ENCODE data around the gene QRICH2.

Gene QRICH2

GRCh38 chr17:76243826-76244679, 64.0 kb downstream of the QRICH2 start:
- Histone ChIP-seq H3K27ac (ENCODE audit: low read depth, low read length, severe bottlenecking) (no peak overlapping the region), H3K4me1 (ENCODE audit: control insufficient read depth, insufficient read depth, low read length, poor library complexity, severe bottlenecking) (no peaks in the 10 kb centered on the region), H3K36me3 (ENCODE audit: control insufficient read depth, insufficient read depth, low read length) (no peaks in the 10 kb centered on the region), H3K9me3 (ENCODE audit: control insufficient read depth, low read length) (no peaks in the 10 kb centered on the region), H3K4me3 (ENCODE audit: extremely low read depth, insufficient read depth, low read length, poor library complexity, severe bottlenecking) (no peak overlapping the region)
- 89 to 96% methylated on average over 10 to 11 of the region's 12 CpGs for WGBS, 2 experiments (ENCODE audit: insufficient coverage in 2 of 2)

- H3K4me1 ChIP-seq (ENCODE audit: control insufficient read depth, insufficient read depth, low read length, poor library complexity, severe bottlenecking) = no peaks in the 10 kb centered on the region
- H3K36me3 ChIP-seq (ENCODE audit: control insufficient read depth, insufficient read depth, low read length) = no peaks in the 10 kb centered on the region
- no peak overlapping the region for H3K27ac ChIP-seq (ENCODE audit: low read depth, low read length, severe bottlenecking)
- no peaks in the 10 kb centered on the region for H3K9me3 ChIP-seq (ENCODE audit: control insufficient read depth, low read length)
- WGBS, 2 experiments (ENCODE audit: insufficient coverage in 2 of 2) = 97 to 98% methylated on average over 13 of the region's 15 CpGs
- H3K4me3 ChIP-seq (ENCODE audit: extremely low read depth, insufficient read depth, low read length, poor library complexity, severe bottlenecking) = no peak overlapping the region
These were observed 66.3 kb downstream of the QRICH2 start for GRCh38 chr17:76241691-76242255.

DNA sequence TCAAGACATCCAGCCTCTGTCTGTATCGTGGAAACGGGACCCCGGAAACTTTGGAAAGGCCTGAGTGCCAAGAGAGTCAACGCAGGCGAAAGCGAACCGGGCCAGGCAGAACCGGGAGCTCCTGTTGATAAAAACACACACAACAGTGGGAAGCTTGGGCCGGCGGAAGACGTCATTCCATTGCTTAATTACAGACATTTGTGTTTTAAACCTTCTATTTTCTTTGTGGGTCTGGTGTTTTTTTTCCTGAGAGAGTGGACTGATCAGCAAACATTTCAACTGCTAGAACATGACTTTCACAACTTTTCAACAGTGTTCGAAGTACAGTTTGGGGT, 66.9 kb downstream of the QRICH2 start:
- Histone ChIP-seq H3K36me3 (ENCODE audit: control insufficient read depth, insufficient read depth, low read length) (no peaks in the 10 kb centered on the region), H3K4me3 (ENCODE audit: extremely low read depth, insufficient read depth, low read length, poor library complexity, severe bottlenecking) (peak overlapping the region; percentile 53), H3K9me3 (ENCODE audit: control insufficient read depth, low read length) (no peaks in the 10 kb centered on the region), H3K27ac (ENCODE audit: low read depth, low read length, severe bottlenecking) (no peak overlapping the region), H3K4me1 (ENCODE audit: control insufficient read depth, insufficient read depth, low read length, poor library complexity, severe bottlenecking) (no peaks in the 10 kb centered on the region)
- WGBS, 2 experiments (ENCODE audit: insufficient coverage in 2 of 2) = 7 to 30% methylated on average over 3 to 11 of the region's 12 CpGs

- Histone ChIP-seq H3K4me3 (ENCODE audit: extremely low read depth, insufficient read depth, low read length, poor library complexity, severe bottlenecking) (peak within 1 kb of the TSS; percentile 53), H3K9me3 (ENCODE audit: control insufficient read depth, low read length) (no peaks in the 10 kb centered on the region), H3K27ac (ENCODE audit: low read depth, low read length, severe bottlenecking) (no peak within 1 kb of the TSS), H3K36me3 (ENCODE audit: control insufficient read depth, insufficient read depth, low read length) (no peaks in the 10 kb centered on the region), H3K4me1 (ENCODE audit: control insufficient read depth, insufficient read depth, low read length, poor library complexity, severe bottlenecking) (no peaks in the 10 kb centered on the region)
- WGBS, 2 experiments (ENCODE audit: insufficient coverage in 2 of 2) = 1% methylated on average over 79 to 87 of the region's 102 CpGs
These were observed 67.4 kb downstream of the QRICH2 start, which contains the start of gene RNF157 for GRCh38 chr17:76240461-76241203. TSS of gene RNF157 (minus strand) at chr17:76240493. CDS start at chr17:76240240, 253 bp downstream.

DNA sequence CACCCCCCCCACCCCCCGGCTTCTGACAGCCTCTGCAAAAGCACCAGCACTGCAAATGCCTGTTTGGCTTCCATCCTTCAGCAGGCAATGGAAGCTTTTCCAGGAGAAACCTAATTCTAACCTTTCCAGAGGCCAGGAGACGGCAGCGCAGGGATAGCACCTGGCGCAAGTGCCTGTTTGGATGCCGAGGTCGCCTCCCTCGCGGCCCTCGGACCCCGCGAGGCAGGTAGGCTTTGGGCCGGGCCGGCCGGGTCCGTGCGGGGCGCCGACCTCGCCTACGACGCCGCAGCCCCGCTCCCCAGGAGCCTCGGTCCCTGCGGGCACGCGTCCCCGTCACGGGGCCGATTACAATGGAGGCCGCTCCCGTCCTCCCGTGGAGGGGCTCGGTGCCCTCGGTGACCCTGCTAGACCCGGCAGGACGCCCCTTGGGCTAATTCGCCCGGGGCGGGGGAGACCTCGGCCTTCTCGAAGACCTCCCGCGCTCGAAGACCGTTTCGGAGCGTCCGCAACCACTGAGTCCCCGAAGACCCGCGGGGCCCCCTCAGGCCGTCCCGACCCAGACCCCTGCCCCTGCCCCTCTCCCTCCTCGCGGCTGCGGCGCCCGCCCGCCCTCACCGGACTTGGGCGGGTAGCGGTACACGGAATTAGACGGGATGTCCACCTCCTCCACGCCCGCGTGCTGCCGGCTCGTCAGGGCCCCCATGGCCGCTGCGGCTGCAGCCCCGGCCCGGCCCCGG, 68.4 kb downstream of the QRICH2 start:
- no peaks in the 10 kb centered on the region for H3K36me3 ChIP-seq (ENCODE audit: control insufficient read depth, insufficient read depth, low read length)
- H3K9me3 ChIP-seq (ENCODE audit: control insufficient read depth, low read length) = no peaks in the 10 kb centered on the region
- no peak overlapping the region for H3K27ac ChIP-seq (ENCODE audit: low read depth, low read length, severe bottlenecking)
- H3K4me3 ChIP-seq (ENCODE audit: extremely low read depth, insufficient read depth, low read length, poor library complexity, severe bottlenecking) = peak overlapping the region; percentile 45
- 1 to 4% methylated on average over 43 to 55 of the region's 75 CpGs for WGBS, 2 experiments (ENCODE audit: insufficient coverage in 2 of 2)
- no peaks in the 10 kb centered on the region for H3K4me1 ChIP-seq (ENCODE audit: control insufficient read depth, insufficient read depth, low read length, poor library complexity, severe bottlenecking)

DNA sequence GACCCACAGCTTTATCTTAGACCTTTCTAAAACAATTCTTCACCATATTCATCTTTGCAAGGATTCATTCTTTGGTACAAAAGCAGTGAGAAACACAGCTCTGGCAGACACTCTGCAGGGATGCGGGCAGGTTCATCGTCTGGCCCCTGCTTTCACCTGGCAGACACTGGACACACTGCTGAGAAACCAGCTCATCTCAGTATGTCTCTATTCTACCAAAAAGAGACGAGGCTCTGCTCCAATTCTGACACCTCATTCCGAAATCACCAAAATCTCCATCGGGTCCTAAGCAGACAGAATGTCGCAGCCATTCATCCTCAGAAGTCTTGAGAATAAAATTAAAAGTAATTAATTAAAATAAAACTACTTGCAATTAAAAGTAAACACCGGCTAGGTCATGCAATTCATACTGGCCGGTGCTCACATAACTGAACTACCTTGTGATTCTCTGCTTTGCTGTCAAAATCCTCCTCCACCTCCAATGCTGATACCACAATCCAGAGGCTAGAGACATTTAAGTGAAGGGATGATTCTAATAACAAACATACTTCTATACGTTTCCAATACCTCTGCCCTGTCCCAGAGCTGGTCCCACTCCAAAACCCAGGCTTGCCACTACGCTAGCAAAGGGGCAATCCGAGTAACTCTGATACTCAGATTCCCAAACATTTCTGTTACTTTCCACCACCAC, 69.1 kb downstream of the QRICH2 start:
- Histone ChIP-seq H3K4me1 (ENCODE audit: control insufficient read depth, insufficient read depth, low read length, poor library complexity, severe bottlenecking) (no peaks in the 10 kb centered on the region), H3K36me3 (ENCODE audit: control insufficient read depth, insufficient read depth, low read length) (no peaks in the 10 kb centered on the region), H3K9me3 (ENCODE audit: control insufficient read depth, low read length) (no peaks in the 10 kb centered on the region), H3K4me3 (ENCODE audit: extremely low read depth, insufficient read depth, low read length, poor library complexity, severe bottlenecking) (no peak overlapping the region), H3K27ac (ENCODE audit: low read depth, low read length, severe bottlenecking) (no peak overlapping the region)
- 67 to 68% methylated on average over 7 to 9 of the region's 11 CpGs for WGBS, 2 experiments (ENCODE audit: insufficient coverage in 2 of 2)

GRCh38 chr17:76237859-76238313, 70.2 kb downstream of the QRICH2 start:
- WGBS, 2 experiments (ENCODE audit: insufficient coverage in 2 of 2) = 92 to 100% methylated on average over 1 to 7 of the region's 7 CpGs
- H3K4me3 ChIP-seq (ENCODE audit: extremely low read depth, insufficient read depth, low read length, poor library complexity, severe bottlenecking) = no peak overlapping the region
- H3K4me1 ChIP-seq (ENCODE audit: control insufficient read depth, insufficient read depth, low read length, poor library complexity, severe bottlenecking) = no peaks in the 10 kb centered on the region
- H3K27ac ChIP-seq (ENCODE audit: low read depth, low read length, severe bottlenecking) = no peak overlapping the region
- H3K9me3 ChIP-seq (ENCODE audit: control insufficient read depth, low read length) = no peaks in the 10 kb centered on the region
- H3K36me3 ChIP-seq (ENCODE audit: control insufficient read depth, insufficient read depth, low read length) = no peaks in the 10 kb centered on the region

- no peak overlapping the region for H3K4me3 ChIP-seq (ENCODE audit: extremely low read depth, insufficient read depth, low read length, poor library complexity, severe bottlenecking)
- H3K9me3 ChIP-seq (ENCODE audit: control insufficient read depth, low read length) = no peaks in the 10 kb centered on the region
- H3K27ac ChIP-seq (ENCODE audit: low read depth, low read length, severe bottlenecking) = no peak overlapping the region
- no peaks in the 10 kb centered on the region for H3K36me3 ChIP-seq (ENCODE audit: control insufficient read depth, insufficient read depth, low read length)
- H3K4me1 ChIP-seq (ENCODE audit: control insufficient read depth, insufficient read depth, low read length, poor library complexity, severe bottlenecking) = no peaks in the 10 kb centered on the region
These were observed 71.5 kb downstream of the QRICH2 start for GRCh38 chr17:76236603-76237002.

- Histone ChIP-seq H3K27ac (ENCODE audit: low read depth, low read length, severe bottlenecking) (no peak overlapping the region), H3K36me3 (ENCODE audit: control insufficient read depth, insufficient read depth, low read length) (no peaks in the 10 kb centered on the region), H3K4me3 (ENCODE audit: extremely low read depth, insufficient read depth, low read length, poor library complexity, severe bottlenecking) (no peak overlapping the region), H3K4me1 (ENCODE audit: control insufficient read depth, insufficient read depth, low read length, poor library complexity, severe bottlenecking) (no peaks in the 10 kb centered on the region), H3K9me3 (ENCODE audit: control insufficient read depth, low read length) (no peaks in the 10 kb centered on the region)
- WGBS, 2 experiments (ENCODE audit: insufficient coverage in 2 of 2) = 71 to 94% methylated on average over 1 to 2 of the region's 2 CpGs
These were observed 72.2 kb downstream of the QRICH2 start for GRCh38 chr17:76235883-76236282.

- Histone ChIP-seq H3K9me3 (ENCODE audit: control insufficient read depth, low read length) (no peaks in the 10 kb centered on the region), H3K4me1 (ENCODE audit: control insufficient read depth, insufficient read depth, low read length, poor library complexity, severe bottlenecking) (no peaks in the 10 kb centered on the region), H3K36me3 (ENCODE audit: control insufficient read depth, insufficient read depth, low read length) (no peaks in the 10 kb centered on the region), H3K4me3 (ENCODE audit: extremely low read depth, insufficient read depth, low read length, poor library complexity, severe bottlenecking) (no peak overlapping the region), H3K27ac (ENCODE audit: low read depth, low read length, severe bottlenecking) (no peak overlapping the region)
- 75% methylated on average over 2 of the region's 5 CpGs; no CpG with 5 or more reads in 1 of the 2 experiments for WGBS, 2 experiments (ENCODE audit: insufficient coverage in 2 of 2)
These were observed 73.8 kb downstream of the QRICH2 start for GRCh38 chr17:76234354-76234679.
